Stimulated activated CD8-positive, alpha-beta memory T cell treated with anti-CD3 and anti-CD28 coated beads, Interleukin-4, amount 100 ng/mL, for 24 hours (primary cell): Measurements from ENCODE around the gene OR3A2.
"Not testable (repeated sequence)": the region's sequence is repeated elsewhere in the genome, so short reads cannot be mapped to it uniquely, and the experiment has no call there.

Source experiments
- DNase-seq: peaks from one replicate; pipeline ENCODE4 v3.0.0-alpha.2; 2020; ENCODE audit warnings: low read depth

The OR3A2 gene

DNA sequence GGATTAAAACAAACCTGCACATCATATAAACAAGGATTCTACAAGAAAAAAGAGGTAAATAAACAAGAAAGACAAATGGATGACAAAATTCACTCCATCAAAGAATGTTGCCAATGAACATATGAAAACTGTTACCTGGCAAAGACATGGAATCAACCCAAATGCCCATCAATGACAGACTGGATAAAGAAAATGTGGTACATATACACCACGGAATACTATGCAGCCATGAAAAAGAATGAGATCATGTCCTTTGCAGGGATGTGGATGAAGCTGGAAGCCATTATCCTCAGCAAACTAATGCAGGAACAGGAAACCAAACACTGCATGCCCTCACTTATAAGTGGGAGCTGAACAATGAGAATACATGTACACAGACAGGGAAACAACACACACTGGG, 92.6 kb downstream of the OR3A2 start:
- not testable (repeated sequence) for DNase-seq

GRCh38 chr17:3282901-3283300, 103.2 kb downstream of the OR3A2 start:
- DNase-seq, result no peak

DNA sequence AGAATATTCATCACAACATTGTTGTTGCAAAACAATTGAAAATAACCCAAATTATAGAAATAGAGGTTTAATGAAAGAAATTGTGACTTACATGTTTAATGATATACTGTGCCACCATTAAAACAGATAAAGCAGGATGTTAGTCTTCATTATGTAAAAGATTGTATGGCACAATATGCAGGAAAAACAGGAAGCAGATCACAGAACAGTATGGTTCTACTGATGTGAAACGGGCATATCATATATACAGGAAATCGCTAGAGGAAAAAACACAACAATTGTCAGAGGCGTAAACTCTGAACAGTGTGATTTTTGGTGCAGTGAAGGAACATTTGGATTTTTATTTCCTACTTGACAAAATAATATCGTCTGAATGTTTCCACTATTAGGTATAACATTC, 110.0 kb downstream of the OR3A2 start:
- DNase-seq, result no peak

GRCh38 chr17:3271072-3271848, 114.8 kb downstream of the OR3A2 start:
- DNase-seq, result no peak

GRCh38 chr17:3260600-3260999, 125.5 kb downstream of the OR3A2 start:
- DNase-seq, result no peak

DNA sequence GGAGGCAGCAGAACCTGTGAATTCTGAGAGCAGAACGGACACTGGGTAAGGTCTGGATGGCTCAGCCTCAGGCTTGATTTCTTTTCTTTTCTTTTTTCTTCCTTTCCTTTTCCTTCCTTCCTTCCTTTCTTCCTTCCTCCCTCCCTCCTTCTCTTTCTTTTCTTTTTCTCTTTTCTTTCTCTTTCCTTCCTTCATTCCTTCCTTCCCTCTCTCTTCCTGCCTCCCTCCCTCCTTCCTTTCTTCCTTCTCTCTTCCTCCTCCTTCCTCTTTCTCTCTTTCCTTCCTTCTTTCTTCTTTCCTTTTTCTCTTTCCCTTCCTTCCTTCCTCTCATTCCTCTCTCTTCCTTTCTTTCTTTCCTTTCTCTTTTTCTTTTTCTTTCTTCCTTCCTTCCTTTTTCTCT, 125.9 kb downstream of the OR3A2 start:
- no peak for DNase-seq

GRCh38 chr17:3256575-3256974, 129.5 kb downstream of the OR3A2 start:
- DNase-seq, result no peak

DNA sequence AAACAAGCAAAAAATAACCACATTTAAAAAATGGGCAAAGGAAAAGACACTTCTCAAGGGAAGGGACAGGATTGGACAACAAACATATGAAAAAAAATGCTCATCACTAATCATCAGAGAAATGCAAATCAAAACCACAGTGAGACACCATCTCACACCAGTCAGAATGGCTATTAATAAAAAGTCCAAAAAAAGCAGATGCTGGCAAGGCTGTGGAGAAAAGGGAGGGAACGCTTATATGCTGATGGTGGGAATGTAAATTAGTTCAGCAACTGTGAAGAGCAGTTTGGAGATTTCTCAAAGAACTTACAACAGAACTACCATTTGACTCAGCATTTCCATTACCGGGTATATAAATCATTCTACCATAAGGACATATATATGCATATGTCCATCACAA, 137.1 kb downstream of the OR3A2 start:
- DNase-seq, result not testable (repeated sequence)

GRCh38 chr17:3244841-3245240, 141.3 kb downstream of the OR3A2 start:
- DNase-seq, result not testable (repeated sequence)

- DNase-seq, result not testable (repeated sequence)
These were observed 145.1 kb downstream of the OR3A2 start for GRCh38 chr17:3241044-3241443.

DNA sequence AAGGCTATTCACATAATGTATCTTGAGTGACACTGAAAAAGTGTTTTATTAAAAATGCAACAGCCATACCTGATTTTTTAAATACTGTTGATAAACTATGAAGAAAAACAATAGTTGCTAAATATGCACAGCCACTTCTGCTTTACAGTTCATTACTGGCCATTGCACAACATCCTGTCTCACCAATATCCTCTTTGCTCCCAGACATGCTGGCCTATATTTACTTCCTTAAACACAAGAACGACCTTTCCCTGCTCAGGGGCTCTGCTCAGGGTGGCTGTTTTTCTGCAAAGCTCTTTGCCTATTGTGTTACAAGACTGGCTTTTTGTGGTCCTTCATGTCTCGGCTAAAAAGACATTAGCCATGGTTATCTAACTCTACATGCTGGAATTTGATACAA, 147.4 kb downstream of the OR3A2 start:
- not testable (repeated sequence) for DNase-seq

DNA sequence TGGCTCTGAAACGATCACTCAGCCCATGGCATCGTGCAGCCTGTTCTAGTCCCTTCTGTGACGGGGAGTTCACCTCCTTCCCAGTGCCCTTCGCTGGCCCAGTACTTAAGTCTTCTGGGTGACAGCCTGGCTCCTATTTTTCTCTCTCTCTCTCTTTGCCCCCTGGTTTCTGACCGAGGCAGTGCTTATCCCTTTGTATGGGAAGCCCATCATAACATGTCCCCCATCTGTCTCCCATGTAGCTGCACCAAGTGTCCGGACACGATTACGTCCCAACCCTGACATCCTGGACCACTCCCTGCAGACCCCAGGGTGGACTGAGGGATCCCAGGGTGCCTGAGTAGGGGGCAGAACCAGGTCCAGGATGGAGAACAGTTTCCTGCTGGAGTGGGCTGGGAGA, 153.8 kb downstream of the OR3A2 start:
- DNase-seq, result not testable (repeated sequence)
